HL-60 (cell line): ENCODE results near the gene CLDN11.

Experiments
- POLR2AphosphoS5 ChIP-seq: IDR thresholded peaks from 2 replicates; pipeline ENCODE4 v1.6.1; 2012; ENCODE audit warnings: low read depth
- TF ChIP-seq, protein P1 (sequence below): IDR thresholded peaks from 2 replicates; pipeline ENCODE4 v1.6.1; 2012; ENCODE audit warnings: low read depth; ENCODE audit not compliant: insufficient replicate concordance
- TF ChIP-seq, protein P2 (sequence below): IDR thresholded peaks from one replicate; pipeline ENCODE4 v1.5.1; 2011; ENCODE audit warnings: low read length, control low read depth, inconsistent platforms; ENCODE audit not compliant: insufficient read depth

DNA sequence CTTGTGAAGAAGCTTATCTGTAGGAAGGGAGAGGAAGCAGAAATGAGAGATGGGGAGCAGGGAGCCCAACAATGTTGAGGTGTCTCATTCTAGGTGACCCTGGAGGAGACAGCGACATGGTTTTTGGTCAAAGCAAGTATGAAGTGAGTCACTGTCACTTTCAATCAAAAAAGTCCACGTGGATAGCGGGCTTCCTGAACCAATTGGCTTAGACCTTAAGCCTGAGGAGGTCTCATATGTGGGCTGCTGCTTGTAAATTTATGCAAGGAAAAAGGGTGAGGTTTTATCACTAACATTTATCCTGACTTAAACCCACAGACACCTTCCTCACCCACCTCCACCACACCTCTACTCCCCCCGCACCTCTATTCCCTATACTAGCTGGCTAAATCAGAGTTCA lies 22.7 kb downstream of the CLDN11 start:
- TF ChIP-seq, protein P1, sequence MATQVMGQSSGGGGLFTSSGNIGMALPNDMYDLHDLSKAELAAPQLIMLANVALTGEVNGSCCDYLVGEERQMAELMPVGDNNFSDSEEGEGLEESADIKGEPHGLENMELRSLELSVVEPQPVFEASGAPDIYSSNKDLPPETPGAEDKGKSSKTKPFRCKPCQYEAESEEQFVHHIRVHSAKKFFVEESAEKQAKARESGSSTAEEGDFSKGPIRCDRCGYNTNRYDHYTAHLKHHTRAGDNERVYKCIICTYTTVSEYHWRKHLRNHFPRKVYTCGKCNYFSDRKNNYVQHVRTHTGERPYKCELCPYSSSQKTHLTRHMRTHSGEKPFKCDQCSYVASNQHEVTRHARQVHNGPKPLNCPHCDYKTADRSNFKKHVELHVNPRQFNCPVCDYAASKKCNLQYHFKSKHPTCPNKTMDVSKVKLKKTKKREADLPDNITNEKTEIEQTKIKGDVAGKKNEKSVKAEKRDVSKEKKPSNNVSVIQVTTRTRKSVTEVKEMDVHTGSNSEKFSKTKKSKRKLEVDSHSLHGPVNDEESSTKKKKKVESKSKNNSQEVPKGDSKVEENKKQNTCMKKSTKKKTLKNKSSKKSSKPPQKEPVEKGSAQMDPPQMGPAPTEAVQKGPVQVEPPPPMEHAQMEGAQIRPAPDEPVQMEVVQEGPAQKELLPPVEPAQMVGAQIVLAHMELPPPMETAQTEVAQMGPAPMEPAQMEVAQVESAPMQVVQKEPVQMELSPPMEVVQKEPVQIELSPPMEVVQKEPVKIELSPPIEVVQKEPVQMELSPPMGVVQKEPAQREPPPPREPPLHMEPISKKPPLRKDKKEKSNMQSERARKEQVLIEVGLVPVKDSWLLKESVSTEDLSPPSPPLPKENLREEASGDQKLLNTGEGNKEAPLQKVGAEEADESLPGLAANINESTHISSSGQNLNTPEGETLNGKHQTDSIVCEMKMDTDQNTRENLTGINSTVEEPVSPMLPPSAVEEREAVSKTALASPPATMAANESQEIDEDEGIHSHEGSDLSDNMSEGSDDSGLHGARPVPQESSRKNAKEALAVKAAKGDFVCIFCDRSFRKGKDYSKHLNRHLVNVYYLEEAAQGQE: no peak
- TF ChIP-seq, protein P2, sequence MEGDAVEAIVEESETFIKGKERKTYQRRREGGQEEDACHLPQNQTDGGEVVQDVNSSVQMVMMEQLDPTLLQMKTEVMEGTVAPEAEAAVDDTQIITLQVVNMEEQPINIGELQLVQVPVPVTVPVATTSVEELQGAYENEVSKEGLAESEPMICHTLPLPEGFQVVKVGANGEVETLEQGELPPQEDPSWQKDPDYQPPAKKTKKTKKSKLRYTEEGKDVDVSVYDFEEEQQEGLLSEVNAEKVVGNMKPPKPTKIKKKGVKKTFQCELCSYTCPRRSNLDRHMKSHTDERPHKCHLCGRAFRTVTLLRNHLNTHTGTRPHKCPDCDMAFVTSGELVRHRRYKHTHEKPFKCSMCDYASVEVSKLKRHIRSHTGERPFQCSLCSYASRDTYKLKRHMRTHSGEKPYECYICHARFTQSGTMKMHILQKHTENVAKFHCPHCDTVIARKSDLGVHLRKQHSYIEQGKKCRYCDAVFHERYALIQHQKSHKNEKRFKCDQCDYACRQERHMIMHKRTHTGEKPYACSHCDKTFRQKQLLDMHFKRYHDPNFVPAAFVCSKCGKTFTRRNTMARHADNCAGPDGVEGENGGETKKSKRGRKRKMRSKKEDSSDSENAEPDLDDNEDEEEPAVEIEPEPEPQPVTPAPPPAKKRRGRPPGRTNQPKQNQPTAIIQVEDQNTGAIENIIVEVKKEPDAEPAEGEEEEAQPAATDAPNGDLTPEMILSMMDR: no peak
- TF ChIP-seq POLR2AphosphoS5: no peak
